HEK293 (cell line): ENCODE data around the gene CTBP1.

ENCODE experiments used
- ATF2 ChIP-seq: fragments of 450-650 bp; formaldehyde crosslinking; IDR thresholded peaks from 2 replicates; pipeline ENCODE4 v1.5.1; 2016; ENCODE audit warnings: missing biosample characterization, missing genetic modification characterization, low read depth
- SP7 ChIP-seq: fragments of 450-650 bp; formaldehyde crosslinking; IDR thresholded peaks from 2 replicates; pipeline ENCODE4 v1.5.1; 2016; ENCODE audit warnings: missing biosample characterization, missing genetic modification characterization
- ZNF274 ChIP-seq, 2 experiments: fragments of 200-500 bp in 1 of 2; fragments of 450-650 bp in 1 of 2; sonication (Bioruptor generic) in 1 of 2; formaldehyde crosslinking in 1 of 2; IDR thresholded peaks; 2 replicates each; pipeline versions ENCODE4 v1.5.1 to v1.6.1; 2014 to 2016; ENCODE audit warnings: borderline replicate concordance in 1 of 2, inconsistent platforms in 1 of 2, low read length in 1 of 2, missing biosample characterization in 1 of 2, missing genetic modification characterization in 1 of 2
- ZNF335 ChIP-seq: fragments of 450-650 bp; formaldehyde crosslinking; conservative IDR thresholded peaks from 2 replicates; pipeline ENCODE4 v1.5.1; 2016; ENCODE audit warnings: missing biosample characterization, missing genetic modification characterization
- ZNF354C ChIP-seq: fragments of 450-650 bp; formaldehyde crosslinking; IDR thresholded peaks from 2 replicates; pipeline ENCODE4 v1.5.1; 2016; ENCODE audit warnings: missing biosample characterization, missing genetic modification characterization, low read depth, borderline replicate concordance
- ZNF660 ChIP-seq: fragments of 450-650 bp; IDR thresholded peaks from 2 replicates; pipeline ENCODE4 v1.5.1; 2018; ENCODE audit warnings: missing biosample characterization, mild to moderate bottlenecking, missing genetic modification characterization
- ZSCAN16 ChIP-seq: fragments of 450-650 bp; formaldehyde crosslinking; IDR thresholded peaks from 2 replicates; pipeline ENCODE4 v1.5.1; 2016; ENCODE audit warnings: missing biosample characterization, missing genetic modification characterization
- TF ChIP-seq, protein P1 (sequence below): fragments of 450-650 bp; formaldehyde crosslinking; IDR thresholded peaks from 2 replicates; pipeline ENCODE4 v1.5.1; 2016; ENCODE audit warnings: missing biosample characterization, missing genetic modification characterization
- TF ChIP-seq, protein P2 (sequence below): fragments of 450-650 bp; formaldehyde crosslinking; conservative IDR thresholded peaks from 2 replicates; pipeline ENCODE4 v1.5.1; 2016; ENCODE audit warnings: low read depth, missing biosample characterization, missing genetic modification characterization
- TF ChIP-seq, protein P3 (sequence below): IDR thresholded peaks from 2 replicates; pipeline ENCODE4 v1.6.1; 2011; ENCODE audit warnings: mild to moderate bottlenecking, low read depth, low read length, borderline replicate concordance

DNA sequence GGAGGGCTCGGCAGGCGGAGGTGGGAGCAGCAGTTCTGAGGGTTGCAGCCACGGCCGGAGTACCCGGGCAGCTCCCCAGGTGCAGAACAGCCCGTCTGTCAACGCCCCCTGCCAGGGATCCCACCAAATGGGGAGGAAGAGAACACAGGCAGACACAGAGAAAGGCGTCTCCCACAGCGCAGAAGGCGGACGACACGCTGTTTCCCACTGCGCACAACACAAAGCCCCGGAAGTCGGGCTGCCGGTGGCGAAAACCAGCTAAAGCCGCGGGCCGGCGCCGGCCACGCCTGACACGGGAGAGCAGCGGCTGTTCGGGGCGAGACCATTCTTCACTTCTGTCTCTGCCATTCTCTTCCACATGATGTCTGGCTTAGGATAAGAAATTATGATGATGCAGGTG is 31.6 kb downstream of the CTBP1 start:
- TF ChIP-seq, protein P1, sequence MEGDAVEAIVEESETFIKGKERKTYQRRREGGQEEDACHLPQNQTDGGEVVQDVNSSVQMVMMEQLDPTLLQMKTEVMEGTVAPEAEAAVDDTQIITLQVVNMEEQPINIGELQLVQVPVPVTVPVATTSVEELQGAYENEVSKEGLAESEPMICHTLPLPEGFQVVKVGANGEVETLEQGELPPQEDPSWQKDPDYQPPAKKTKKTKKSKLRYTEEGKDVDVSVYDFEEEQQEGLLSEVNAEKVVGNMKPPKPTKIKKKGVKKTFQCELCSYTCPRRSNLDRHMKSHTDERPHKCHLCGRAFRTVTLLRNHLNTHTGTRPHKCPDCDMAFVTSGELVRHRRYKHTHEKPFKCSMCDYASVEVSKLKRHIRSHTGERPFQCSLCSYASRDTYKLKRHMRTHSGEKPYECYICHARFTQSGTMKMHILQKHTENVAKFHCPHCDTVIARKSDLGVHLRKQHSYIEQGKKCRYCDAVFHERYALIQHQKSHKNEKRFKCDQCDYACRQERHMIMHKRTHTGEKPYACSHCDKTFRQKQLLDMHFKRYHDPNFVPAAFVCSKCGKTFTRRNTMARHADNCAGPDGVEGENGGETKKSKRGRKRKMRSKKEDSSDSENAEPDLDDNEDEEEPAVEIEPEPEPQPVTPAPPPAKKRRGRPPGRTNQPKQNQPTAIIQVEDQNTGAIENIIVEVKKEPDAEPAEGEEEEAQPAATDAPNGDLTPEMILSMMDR: no peak
- TF ChIP-seq SP7 (tag by site-specific recombination) (no peak), ZNF354C (tag by site-specific recombination) (no peak), ZSCAN16 (tag by site-specific recombination) (no peak), ZNF335 (no peak), ZNF660 (no peak), ATF2 (tag by site-specific recombination) (no peak), ZNF274 (IDR thresholded peaks at IDR 0.05; ENCODE audit: low read length) (no peak), ZNF274 (tag by site-specific recombination; IDR thresholded peaks at IDR 0.05; ENCODE audit: borderline replicate concordance) (no peak)
- TF ChIP-seq, protein P2, sequence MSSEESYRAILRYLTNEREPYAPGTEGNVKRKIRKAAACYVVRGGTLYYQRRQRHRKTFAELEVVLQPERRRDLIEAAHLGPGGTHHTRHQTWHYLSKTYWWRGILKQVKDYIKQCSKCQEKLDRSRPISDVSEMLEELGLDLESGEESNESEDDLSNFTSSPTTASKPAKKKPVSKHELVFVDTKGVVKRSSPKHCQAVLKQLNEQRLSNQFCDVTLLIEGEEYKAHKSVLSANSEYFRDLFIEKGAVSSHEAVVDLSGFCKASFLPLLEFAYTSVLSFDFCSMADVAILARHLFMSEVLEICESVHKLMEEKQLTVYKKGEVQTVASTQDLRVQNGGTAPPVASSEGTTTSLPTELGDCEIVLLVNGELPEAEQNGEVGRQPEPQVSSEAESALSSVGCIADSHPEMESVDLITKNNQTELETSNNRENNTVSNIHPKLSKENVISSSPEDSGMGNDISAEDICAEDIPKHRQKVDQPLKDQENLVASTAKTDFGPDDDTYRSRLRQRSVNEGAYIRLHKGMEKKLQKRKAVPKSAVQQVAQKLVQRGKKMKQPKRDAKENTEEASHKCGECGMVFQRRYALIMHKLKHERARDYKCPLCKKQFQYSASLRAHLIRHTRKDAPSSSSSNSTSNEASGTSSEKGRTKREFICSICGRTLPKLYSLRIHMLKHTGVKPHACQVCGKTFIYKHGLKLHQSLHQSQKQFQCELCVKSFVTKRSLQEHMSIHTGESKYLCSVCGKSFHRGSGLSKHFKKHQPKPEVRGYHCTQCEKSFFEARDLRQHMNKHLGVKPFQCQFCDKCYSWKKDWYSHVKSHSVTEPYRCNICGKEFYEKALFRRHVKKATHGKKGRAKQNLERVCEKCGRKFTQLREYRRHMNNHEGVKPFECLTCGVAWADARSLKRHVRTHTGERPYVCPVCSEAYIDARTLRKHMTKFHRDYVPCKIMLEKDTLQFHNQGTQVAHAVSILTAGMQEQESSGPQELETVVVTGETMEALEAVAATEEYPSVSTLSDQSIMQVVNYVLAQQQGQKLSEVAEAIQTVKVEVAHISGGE (tag by site-specific recombination): no peak
- TF ChIP-seq, protein P3, sequence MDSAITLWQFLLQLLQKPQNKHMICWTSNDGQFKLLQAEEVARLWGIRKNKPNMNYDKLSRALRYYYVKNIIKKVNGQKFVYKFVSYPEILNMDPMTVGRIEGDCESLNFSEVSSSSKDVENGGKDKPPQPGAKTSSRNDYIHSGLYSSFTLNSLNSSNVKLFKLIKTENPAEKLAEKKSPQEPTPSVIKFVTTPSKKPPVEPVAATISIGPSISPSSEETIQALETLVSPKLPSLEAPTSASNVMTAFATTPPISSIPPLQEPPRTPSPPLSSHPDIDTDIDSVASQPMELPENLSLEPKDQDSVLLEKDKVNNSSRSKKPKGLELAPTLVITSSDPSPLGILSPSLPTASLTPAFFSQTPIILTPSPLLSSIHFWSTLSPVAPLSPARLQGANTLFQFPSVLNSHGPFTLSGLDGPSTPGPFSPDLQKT: no peak
